Stimulated activated naive CD4-positive, alpha-beta T cell treated with Interleukin-2 at 50 U/mL for 16 hours (primary cell): ENCODE measurements around the gene RHEB.
"Not testable (repeated sequence)": the region's sequence is repeated elsewhere in the genome, so short reads cannot be mapped to it uniquely, and the experiment has no call there.

Experiments
- DNase-seq: peaks from one replicate; lab custom pipeline; 2025; lab: John Stamatoyannopoulos, UW

The RHEB gene, protein sequence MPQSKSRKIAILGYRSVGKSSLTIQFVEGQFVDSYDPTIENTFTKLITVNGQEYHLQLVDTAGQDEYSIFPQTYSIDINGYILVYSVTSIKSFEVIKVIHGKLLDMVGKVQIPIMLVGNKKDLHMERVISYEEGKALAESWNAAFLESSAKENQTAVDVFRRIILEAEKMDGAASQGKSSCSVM

DNA sequence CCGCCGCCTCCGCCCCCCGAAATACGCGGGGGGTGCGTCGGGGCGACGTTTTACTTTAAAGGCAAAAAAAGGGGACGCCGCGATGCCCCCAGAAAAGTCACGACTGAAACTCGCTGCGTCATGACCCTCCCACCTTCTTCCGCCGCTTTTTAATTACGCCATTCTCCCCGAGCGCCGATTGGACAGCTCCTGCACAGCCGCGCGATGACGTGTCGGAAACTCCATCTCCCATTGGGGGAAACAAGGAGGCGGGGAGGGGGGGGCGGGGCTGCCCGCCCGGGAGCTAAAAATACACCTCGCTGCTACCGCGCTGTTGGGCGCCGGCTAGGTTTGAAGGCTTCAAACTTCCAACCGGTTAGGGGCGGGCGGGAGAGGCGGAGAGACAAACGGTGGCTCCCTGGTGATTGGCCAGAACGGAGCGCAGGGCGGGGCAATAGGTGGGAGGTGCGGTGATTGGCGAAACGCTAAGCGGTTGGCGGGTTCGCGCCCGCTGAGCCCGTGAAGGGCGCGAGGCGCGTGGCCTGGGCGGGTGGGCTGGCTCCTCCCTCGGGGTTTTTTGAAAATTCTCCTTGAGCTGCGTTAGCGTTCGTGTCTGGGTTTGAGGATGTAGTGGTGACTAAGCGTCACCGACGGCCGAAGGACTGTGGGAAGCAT lies at the start of gene RHEB:
TSS of gene RHEB (minus strand) at position 131 of the 654 bp plus-strand sequence. CDS start 384 bp downstream, outside the sequence.
- DNase-seq = peak; percentile 99

DNA sequence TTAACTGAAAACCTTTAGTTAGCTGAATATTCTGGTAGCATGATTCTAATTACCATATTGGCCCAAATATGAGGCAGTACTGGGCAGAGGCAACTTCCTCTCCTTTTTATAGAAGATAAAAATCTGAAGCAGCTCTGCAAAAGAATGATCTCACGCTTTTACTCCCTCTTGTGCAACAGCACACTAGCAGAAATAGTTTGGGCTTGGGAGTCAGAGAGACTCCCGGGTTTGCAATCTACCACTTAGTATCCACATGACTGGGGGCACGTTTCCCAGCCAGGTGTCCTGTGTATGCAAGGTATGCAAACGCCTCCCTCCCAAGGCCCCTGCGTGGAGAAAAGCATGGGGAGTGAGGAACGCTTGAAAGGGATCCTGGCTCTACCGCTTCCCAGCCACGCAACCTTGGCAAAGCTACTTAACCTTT lies 47.2 kb upstream of the RHEB start:
- DNase-seq = no peak

DNA sequence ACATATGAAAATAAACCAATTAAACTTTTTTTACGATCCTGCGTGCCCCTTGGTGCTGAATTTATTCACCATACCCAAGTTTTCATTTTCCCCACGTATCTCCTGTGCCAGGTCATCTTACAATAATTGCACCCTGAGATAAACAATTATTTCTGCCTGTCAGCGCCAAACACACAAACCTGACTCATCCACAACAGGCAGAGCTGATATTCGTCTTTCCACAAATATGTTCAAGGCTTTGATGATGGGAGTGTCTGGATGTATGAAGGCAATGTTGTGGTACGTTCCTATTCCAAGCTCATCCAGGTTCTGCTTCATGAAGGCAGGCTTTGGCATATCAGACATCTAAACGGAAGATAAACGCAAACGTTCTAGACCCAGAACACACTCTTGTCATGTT lies 45.8 kb upstream of the RHEB start:
- no peak for DNase-seq

DNA sequence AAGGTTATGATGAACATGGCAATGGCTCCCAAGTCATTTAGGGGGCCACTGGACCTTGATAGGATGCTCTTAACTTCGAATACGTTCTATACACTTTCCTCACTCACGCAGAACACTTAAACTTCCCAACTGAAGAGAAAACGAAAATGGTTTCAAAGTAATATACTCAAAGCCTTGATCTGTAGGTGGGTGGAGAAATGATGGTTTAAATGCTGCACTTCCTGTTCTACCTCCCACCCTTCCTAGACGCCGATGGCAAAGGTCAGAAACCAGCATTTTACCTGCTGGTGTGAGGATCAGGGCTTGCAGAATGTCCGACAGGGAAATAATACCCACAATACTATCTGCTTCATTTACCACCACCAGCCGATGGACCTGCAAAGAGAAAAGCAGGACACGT lies 40.5 kb upstream of the RHEB start:
- no peak for DNase-seq

DNA sequence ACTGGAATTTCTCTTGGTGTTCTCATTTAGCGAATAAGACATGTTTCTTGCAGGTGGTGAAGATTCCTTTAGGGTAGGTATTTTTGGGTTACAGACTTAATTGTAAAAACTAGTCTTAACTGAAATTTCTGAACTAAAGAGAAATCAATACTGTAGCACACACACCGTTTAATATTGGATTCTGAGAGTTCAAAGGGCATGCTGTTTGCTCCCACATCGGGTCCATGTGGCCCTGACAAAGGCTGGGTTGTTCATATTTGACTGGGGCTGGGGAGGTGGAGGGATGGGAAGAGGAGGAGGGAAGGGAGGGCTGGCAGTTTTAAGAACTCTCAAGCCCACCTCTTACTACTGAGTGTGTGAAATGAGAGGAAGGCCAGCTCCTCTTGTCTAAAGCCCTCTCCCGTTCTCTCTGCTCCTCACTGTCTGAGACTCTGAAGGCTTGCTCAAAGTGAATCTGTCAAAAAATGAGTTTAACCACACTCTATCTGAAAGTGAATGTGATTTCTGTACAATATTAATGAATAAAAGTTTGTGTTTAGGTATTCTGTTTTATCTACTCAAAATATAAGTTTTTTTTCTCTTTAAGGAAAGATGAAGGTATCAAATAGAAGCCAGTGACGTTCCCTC lies 40.0 kb upstream of the RHEB start:
- DNase-seq = no peak

DNA sequence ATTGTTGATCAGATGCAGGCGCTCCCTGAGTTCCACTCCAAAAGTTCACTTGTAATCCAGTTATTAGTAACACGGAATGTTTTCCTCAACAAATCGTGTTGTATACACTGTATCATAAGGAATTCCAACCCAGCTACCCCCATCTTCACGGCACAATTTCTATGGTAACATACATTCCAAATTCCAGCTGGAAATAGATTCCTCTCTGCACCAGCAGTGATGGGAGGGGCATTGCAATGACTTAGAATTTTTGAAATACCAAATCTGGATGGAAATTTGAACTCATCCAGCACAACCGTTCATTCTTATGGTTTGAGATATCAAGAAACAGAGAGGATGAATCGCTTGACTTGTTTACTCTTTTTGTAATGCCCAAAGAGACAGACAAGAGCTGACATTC lies 38.9 kb upstream of the RHEB start:
- no peak for DNase-seq

DNA sequence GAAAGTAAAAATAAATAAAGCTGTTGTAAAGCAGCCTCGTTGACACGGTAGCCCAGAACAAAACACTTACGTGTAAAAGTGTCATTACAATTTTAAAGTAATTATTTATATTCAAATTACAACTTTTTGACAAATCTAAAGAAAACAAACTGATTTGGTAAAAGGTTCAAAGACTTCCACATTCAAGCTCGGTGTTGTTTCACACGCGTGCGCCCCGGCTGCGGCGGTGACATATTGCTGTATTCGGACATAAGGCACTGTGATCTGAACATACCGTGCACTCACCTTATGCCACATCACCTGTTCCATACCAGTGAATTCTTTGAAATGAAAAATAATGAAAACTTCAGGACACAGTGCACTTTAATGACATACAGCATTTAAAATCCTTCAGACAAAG lies 36.9 kb upstream of the RHEB start:
- DNase-seq = no peak

DNA sequence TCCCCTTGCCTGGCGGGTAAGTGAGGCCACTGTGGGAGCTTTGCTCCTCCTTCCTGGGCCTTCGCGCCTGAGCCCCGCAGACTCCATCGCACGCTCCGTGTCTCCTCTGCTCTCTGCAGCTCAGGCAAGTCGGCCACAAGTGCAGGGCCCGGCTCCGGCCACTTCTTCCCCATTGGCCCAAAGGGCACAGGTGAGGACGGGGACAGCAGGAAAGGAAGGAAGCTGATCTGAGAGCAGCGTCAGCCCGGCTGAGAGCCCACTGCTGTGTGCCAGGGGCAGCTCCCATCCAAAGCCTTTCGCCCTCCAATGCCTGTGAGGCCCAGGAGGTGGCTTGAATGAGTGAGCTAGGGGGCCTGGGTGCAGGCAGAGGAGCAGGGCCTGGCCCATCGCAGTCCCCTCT lies 33.7 kb upstream of the RHEB start:
- DNase-seq = no peak

DNA sequence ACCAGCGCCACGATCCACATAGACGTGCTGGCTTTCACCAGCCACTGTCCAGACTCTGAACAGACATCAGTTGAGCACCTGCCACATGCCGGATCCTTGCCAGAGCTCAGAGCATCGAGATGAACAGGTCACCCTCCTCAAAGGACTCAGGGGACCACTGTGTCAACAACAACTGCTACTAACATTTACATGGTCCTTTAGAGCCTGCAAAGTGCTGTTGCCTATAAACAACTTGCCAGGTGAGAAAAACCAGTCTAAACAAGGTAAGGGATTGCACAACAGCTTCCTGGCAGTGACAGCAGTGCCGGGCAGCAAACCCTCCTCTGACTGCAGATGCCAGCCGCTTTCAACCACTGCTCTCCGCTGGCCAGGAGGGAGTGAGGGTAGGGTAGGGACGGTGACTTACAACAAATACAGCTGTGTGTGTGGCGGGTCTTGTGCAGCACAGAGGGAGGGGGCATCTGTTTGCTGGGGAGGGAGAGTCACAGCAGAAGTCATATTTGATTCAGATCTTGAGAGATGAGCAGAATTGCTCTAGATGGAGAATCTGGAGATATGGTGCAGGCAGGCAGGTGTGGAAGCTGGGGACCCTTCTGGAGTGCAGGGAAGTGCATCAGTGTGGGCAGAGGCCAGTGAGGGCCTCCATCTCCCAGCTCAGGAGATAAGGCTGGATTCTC lies 32.8 kb upstream of the RHEB start:
- no peak for DNase-seq

DNA sequence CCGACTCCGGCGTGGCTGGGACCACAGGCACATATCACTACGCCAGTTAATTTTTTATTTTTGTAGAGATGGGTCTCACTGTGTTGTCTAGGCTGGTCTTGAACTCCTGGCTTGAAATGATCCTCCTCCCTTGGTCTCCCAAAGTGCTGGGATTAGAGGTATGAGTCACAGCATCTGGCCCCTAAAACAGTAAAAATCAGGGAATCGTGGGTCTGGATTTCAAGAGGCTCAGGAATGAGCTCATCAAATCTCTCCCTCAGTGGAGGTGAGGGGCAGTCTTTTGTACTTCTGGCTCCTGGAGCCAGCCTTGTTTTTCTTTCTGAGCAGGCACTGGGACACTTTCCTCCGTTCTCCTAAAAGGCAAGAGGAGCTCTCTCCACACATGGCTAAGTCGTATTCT lies 32.1 kb upstream of the RHEB start:
- DNase-seq = no peak

DNA sequence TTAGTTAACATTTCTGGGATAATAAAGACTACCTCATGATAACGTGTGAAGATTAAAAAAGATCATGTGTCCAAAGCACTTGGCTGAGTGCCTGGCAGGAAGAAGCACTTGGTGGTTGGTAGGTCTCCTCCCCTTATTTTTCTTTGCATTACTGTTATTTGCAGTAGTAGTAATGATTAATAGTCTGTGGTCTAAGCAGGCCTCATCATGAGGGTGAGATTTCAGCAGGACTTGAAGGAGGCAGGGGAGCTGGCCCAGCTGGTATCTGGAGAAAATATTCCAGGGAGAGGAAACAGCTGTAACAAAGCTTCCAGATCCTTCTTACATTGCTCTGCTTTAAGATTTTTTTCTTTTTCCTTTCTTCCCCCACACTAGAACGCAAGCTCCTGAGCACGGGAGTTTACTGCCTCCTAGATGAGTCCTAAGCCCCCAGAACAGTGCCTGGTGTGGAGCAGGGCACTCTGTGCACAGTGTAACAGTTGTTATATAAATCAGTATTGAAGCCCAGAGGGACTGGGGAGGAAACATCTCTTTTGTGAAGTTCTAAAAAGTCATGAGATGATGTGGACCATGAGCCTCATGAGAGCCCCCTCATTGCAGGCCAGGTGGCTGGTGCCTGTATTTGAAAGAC lies 31.1 kb upstream of the RHEB start:
- no peak for DNase-seq

DNA sequence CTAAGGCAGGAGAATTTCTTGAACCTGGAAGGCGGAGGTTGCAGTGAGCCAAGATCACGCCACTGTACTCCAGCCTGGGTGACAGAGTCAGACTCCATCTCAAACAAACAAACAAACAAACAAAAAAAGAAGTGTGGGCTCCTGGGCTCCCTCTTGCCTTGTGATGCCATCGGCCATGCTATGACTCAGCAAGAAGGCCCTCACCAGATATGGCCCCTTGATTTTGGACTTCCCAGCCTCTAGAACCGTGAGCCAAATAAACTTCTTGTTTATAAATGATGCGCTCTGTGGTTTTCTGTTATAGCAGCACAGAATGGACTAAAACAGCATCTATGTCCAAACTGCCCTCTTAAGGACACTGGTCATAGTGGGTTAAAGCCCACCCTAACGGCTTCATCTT lies 29.9 kb upstream of the RHEB start:
- no peak for DNase-seq

DNA sequence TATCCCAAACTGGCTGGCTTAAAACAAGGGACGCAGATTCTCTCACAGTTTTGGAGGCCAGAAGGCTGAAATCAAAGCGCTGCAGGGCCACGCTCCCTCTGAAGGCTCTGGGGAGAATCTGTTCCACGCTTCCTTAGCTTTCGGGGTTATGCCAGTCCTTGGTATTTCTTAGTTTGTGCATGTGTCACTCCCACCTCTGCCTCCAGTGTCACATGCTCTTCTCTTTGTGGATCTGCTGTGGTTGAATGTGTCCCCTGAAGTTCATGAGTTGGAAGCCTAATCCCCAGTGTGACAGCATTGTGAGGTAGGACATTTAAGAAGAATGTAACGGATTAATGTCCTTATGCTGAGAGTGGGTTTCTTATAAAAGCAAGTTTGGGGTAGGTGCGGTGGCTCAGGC lies 29.4 kb upstream of the RHEB start:
- DNase-seq = no peak

DNA sequence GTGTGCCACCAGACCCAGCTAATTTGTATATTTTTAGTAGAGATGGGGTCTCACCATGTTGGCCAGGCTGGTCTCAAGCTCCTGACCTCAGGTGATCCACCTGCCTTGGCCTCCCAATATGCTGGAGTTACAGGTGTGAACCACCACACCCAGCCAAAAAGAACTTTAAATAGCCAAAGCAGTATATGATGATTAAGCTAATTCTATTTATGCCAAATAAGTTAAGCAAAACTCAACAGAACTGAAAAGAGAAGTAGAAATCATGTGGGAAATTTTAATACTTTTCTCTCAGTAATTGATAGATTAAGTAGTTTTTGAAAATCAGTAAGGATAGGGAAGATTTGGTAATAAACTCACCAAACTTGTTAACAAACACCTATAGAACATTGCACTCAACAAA lies 24.5 kb upstream of the RHEB start:
- DNase-seq = no peak

DNA sequence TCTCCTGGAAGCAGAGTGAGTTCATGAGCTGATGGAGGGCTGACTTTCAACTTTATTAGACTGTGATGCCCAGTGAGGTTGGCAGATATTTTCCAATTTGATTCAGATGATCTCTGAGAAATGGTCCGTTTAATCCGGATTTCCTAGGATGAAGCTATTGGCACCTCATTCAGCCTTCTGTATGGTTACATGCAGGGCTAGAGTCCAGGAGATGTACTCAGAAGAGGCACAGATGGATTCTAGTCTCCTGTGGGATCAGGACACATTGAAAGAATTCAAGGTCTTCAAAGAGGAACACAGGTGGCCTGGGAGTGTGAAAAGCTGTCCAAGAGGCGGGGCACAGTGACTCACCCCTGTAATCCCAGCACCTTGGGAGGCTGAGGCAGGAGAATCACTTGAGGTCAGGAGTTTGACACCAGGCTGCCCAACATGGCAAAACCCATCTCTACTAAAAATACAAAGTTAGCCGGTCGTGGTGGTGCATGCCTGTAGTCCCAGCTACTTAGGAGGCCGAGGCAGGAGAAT lies 23.0 kb upstream of the RHEB start:
- DNase-seq = no peak

DNA sequence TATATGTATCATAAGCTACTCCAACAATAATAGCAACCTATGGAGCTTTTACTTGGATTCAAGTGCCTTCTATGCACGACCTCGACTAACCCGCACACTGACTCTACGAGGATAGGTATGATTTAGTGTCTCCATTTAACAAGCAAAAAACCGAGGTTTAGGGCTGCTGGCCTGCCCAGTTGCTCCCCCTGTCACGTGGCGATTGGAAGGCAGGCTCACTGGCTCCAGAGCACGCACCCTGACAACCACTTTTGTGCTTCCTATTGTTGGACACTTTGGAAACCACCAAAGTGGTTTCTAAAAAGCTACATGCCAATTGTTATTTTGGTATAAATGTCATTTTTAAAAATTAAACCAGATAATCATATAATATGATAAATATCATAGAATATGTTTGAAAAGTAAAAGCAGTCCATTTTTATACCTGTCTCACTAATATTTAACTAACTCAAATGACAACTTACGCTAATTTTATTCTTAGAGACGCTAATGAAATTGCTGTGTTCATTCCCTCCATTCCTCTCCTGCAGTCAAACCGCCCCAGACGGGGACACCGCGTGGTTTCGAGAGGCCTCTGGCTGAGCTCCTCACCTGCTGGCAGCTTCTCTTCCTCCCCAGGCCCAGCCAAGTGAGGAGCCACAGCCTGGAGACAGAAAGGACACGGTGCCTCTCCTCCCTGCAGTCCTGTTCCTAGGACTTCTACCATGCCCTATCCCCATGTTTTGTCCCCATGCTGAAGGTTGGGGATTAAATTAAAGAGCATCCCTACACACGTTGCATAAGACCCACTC lies 22.2 kb upstream of the RHEB start:
- DNase-seq = no peak

DNA sequence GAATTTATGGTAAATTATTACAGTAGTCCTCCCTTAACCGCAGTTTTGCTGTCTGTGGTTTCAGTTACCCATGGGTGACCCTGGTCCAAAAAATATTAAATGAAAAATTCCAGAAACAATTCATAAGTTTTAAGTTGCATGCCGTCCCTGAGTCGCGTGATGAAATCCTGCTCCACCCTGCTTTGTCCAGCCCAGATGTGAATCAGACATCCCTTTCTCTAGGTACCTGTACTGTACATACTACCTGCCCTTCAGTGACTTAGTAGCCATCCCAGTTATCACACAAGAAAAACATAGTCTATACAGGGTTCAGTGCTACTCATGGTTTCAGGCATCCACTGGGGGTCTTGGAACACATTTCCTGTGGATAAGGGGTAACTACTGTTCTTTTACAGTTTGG lies 20.5 kb upstream of the RHEB start:
- DNase-seq = no peak

DNA sequence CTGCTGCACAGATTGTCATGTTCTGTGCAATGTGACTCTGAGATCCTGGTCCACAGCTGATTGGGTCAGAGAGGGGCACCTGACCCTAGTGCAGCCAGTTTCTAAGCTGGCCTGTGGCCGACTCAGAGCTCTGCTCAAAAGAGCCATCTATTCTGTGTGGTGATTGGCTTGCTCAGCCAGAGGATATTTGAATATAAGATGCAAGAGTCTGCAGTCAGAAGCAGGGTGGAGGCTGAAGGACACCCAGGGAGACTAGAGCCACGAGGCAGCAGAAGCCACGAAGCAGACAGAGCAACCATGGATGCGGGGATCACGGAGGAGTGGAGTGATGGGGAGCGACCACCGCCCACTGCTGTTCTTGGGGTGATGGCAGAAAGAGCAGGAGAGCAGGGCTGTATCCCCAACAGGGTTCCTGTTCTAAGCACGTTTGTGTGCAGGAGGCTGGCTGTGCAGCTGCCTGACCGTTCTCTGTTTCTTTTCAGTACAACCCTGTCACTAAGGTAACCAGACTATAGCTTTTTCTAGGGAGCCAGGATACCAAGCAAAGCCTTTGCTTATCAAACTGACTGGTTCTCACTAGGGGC lies 19.5 kb upstream of the RHEB start:
- DNase-seq = no peak

DNA sequence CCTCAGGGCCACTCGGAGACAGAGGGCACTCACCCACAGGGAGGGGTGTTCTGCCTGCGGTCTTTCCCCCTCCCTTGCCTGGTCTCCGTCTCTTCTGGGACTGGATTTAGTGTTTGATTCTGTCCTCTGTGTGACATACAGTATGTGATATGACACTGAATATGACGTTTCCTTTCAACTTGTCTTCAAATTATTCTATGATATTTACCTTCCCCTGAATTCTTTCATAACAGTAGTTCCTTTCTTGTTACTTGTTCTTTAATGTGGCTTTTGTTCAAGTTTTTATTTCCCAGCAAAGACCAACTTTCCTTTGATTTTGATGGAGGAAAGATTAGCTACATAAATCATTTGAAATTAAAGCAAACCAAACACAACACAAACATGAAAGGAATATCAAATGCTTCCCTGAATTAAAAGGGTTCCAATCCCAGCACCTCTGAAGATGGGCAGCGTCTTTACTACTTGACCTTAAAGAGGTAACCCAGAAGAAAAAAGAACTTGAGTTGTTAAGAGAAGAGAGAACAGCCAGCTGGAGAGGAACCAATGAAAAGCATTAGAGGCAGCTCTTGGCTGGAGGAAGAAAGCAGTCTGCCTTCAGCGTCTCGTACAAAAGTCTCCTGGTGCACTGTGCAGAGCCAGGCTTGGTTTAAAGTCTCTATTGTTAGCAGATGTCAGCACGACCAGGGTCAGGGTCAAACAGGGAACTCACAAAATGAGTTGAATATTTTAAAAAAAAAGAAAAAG lies 18.3 kb upstream of the RHEB start:
- no peak for DNase-seq

DNA sequence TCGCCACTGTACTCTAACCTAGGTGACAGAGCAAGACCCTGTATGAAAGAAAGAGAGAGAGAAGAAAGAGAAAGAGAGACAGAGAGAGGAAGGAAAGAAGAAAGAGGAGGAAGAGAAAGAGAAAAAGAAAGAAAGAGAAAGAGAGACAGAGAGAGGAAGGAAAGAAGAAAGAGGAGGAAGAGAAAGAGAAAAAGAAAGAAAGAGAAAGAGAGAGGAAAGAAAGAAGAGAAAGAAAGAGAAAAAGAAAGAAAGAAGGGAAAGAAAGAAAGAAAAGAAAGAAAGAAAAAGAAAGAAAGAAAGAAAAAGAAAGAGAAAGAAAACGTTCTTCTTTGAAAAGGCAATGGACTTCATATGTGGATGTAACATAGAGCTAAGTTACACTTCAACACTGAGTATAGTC lies 16.5 kb upstream of the RHEB start:
- DNase-seq = not testable (repeated sequence)

DNA sequence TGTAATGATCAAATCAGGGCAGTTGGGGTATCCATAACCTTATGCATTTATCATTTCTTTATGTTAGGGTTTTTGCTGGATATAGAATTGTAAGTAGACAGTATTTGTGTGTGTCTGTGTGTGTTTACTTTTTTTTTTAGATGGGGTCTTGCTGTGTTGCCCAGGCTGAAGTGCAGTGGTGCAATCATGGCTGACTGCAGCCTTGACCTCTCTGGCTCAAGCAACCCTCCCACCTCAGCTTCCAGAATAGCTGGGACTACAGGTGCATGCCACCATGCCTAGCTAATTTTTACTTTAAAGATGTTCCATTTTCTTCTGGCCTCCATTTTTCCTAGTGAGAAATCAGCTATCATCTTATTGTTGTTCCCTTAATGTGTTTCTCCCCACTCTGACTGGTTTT lies 10.1 kb upstream of the RHEB start:
- no peak for DNase-seq
